Activated T-cell treated with anti-CD3 and anti-CD28 coated beads, Interleukin-2, amount 50 U/mL, for 48 hours (primary cell): Measurements from ENCODE around the gene SPAG16.

Experiments used
- DNase-seq, 2 experiments: peaks; one replicate each; pipeline ENCODE4 v3.0.0-alpha.2; 2020

Gene SPAG16

GRCh38 chr2:213411582-213412289, 127.5 kb downstream of the SPAG16 start:
- no peak for DNase-seq

- DNase-seq, result no peak
These were observed 130.8 kb downstream of the SPAG16 start for GRCh38 chr2:213415093-213415492.

GRCh38 chr2:213416832-213417231, 132.6 kb downstream of the SPAG16 start:
- no peak for DNase-seq

- DNase-seq, result no peak
These were observed 135.7 kb downstream of the SPAG16 start for GRCh38 chr2:213419980-213420379.

GRCh38 chr2:213420828-213421385, 136.6 kb downstream of the SPAG16 start:
- no peak for DNase-seq

- DNase-seq, result no peak
These were observed 137.9 kb downstream of the SPAG16 start for GRCh38 chr2:213422211-213422610.

- DNase-seq, result no peak
These were observed 141.4 kb downstream of the SPAG16 start for GRCh38 chr2:213425618-213426017.

GRCh38 chr2:213429516-213429915, 145.3 kb downstream of the SPAG16 start:
- no peak for DNase-seq

- DNase-seq, result no peak
These were observed 159.7 kb downstream of the SPAG16 start for GRCh38 chr2:213443921-213444320.

- DNase-seq, result no peak
These were observed 167.4 kb downstream of the SPAG16 start for GRCh38 chr2:213451542-213452239.

- DNase-seq, result no peak
These were observed 171.2 kb downstream of the SPAG16 start for GRCh38 chr2:213455316-213456008.

GRCh38 chr2:213475433-213475832, 191.2 kb downstream of the SPAG16 start:
- DNase-seq, result no peak

GRCh38 chr2:213476641-213477040, 192.4 kb downstream of the SPAG16 start:
- DNase-seq, result no peak

- DNase-seq, result no peak
These were observed 205.8 kb downstream of the SPAG16 start for GRCh38 chr2:213490087-213490486.

GRCh38 chr2:213491376-213491775, 207.1 kb downstream of the SPAG16 start:
- no peak for DNase-seq

GRCh38 chr2:213496226-213496625, 212.0 kb downstream of the SPAG16 start:
- no peak for DNase-seq

- DNase-seq, result no peak
These were observed 216.6 kb downstream of the SPAG16 start for GRCh38 chr2:213500881-213501280.

- DNase-seq, result no peak
These were observed 239.9 kb downstream of the SPAG16 start for GRCh38 chr2:213524164-213524563.

GRCh38 chr2:213537579-213537978, 253.3 kb downstream of the SPAG16 start:
- DNase-seq, result no peak

GRCh38 chr2:213544940-213545339, 260.7 kb downstream of the SPAG16 start:
- no peak for DNase-seq

GRCh38 chr2:213545481-213545880, 261.2 kb downstream of the SPAG16 start:
- no peak for DNase-seq

GRCh38 chr2:213545964-213546475, 261.8 kb downstream of the SPAG16 start:
- DNase-seq, result no peak

GRCh38 chr2:213551526-213551925, 267.3 kb downstream of the SPAG16 start:
- no peak for DNase-seq
